Ovary (tissue), 9 donors: ENCODE measurements around the gene MEGF10. TPM values are rescaled to one million over a fixed set of nuclear protein-coding genes. Genes with fewer than 3 reads are reported as not detected.

Source experiments
- DNase-seq, 5 donors: peaks; one replicate each; pipeline ENCODE4 v3.0.0-alpha.2; 2019 to 2020
- H3K27ac ChIP-seq, 2 donors: fragments of 200-600 bp; one replicate each; pipeline versions ENCODE4 v1.5.1 to v1.8.0; 2019 to 2022
- H3K27me3 ChIP-seq: fragments of 200-600 bp; one replicate; pipeline ENCODE4 v1.8.0; 2022
- H3K36me3 ChIP-seq: fragments of 200-600 bp; sonication (generic); one replicate; pipeline ENCODE4 v1.5.1; 2019
- H3K4me1 ChIP-seq: one replicate; pipeline ENCODE4 v1.8.1; 2013; ENCODE audit warnings: mild to moderate bottlenecking, moderate library complexity; ENCODE audit not compliant: insufficient read depth
- H3K4me3 ChIP-seq: fragments of 200-600 bp; sonication (generic); one replicate; pipeline ENCODE4 v1.5.1; 2017
- H3K9me3 ChIP-seq, 2 donors: fragments of 200-600 bp in 1 of 2; sonication (generic) in 1 of 2; one replicate each; pipeline versions ENCODE4 v1.5.1 to v1.8.1; 2013 to 2019; ENCODE audit warnings: mild to moderate bottlenecking in 1 of 2, moderate library complexity in 1 of 2
- CTCF ChIP-seq, 3 donors: fragments of 450-650 bp in 2 of 3; fragments of 200-600 bp in 1 of 3; IDR thresholded peaks; one replicate each; pipeline versions ENCODE4 v1.5.1 to v1.8.0; 2016 to 2022; ENCODE audit warnings: antibody characterized with exemption in 3 of 3, mild to moderate bottlenecking in 1 of 3
- EP300 ChIP-seq: sonication (generic); formaldehyde crosslinking; IDR thresholded peaks from one replicate; pipeline ENCODE4 v1.6.1; 2017; ENCODE audit warnings: antibody characterized with exemption
- POLR2A ChIP-seq: fragments of 450-650 bp; IDR thresholded peaks from one replicate; pipeline ENCODE4 v1.6.1; 2017; ENCODE audit warnings: antibody characterized with exemption, mild to moderate bottlenecking, moderate library complexity
- WGBS, 3 donors: extraction: QIAGEN DNeasy Blood & Tissue Kit in 1 of 3; methylation state at CpG; one replicate each; pipeline versions ENCODE4 v1.1.5 to v1.1.7; 2013 to 2017; 5-methylcytosine and 5-hydroxymethylcytosine counted together
- intact Hi-C, 4 donors: fragments of 100-400 bp; cut with DNase I; formaldehyde crosslinking; loops; one replicate each; pipeline versions ENCODE4 v1.11.0 to v1.15.1; 2022 to 2023
- polyA plus RNA-seq, 2 donors: library from polyadenylated mRNA; stranded (reverse); fragments of 200-250 nt in 1 of 2; fragments of 350-450 nt in 1 of 2; fragmentation: Illumina TruSeq in 1 of 2; extraction: RNeasy Lipid Tissue Mini Kit (QIAGEN cat#74804) in 1 of 2; gene quantifications; one replicate each; pipeline ENCODE4 v1.2.3, GENCODE V29; 2013 to 2014
- total RNA-seq, 7 donors: library from RNA; depleted of rRNA in 2 of 7; stranded (reverse); fragments of >200 nt in 2 of 7; fragmentation: NEBNext Ultra II Directional in 3 of 7; extraction: Animal tissue kit (Norgen Biotek cat#: 25700) in 3 of 7; gene quantifications; one replicate each; pipeline versions ENCODE4 v1.1.0 to v1.2.4, GENCODE V29; 2016 to 2023
- donor health status: DM: no; HTN: no; CAD: no; lungs with moderate emphysema.
- donor health status: DM: no; HTN: no; CAD: no.
- donor health status: Bipolar disorder and iron deficiency.
- donor health status: DM: yes; HTN: yes; CAD: no.
- donor health status: DM: no; HTN: no; CAD: no.
- donor health status: DM: yes; HTN: yes; CAD: no.

MEGF10 gene
- total and polyA plus RNA-seq, 9 donors: 0.10 to 1.2 (median 0.51) TPM; not detected in 1

GRCh38 chr5:127411381-127411780 is 120.8 kb downstream of the MEGF10 start:
- intact Hi-C loops: no loop called here
- no peak overlapping the region for H3K4me3 ChIP-seq
- no peak overlapping the region for H3K27ac ChIP-seq
- TF ChIP-seq EP300 (no peak), CTCF (IDR thresholded peaks at IDR 0.05) (no peak), POLR2A (no peak)
- no peaks in the 10 kb centered on the region for H3K27me3 ChIP-seq
- no peaks in the 10 kb centered on the region for H3K36me3 ChIP-seq
- no peaks in the 10 kb centered on the region for H3K9me3 ChIP-seq
- no peak for DNase-seq
- H3K4me1 ChIP-seq: no peaks in the 10 kb centered on the region
- whole genome bisulfite sequencing, 3 donors: 87 to 89% (median 89%) methylated on average over 5 of the region's 5 CpGs

- intact Hi-C loops: no loop called here
- H3K4me1 ChIP-seq: no peaks in the 10 kb centered on the region
- no peaks in the 10 kb centered on the region for H3K9me3 ChIP-seq
- no peak overlapping the region for H3K27ac ChIP-seq
- H3K4me3 ChIP-seq: no peak overlapping the region
- no peak for DNase-seq
- no peaks in the 10 kb centered on the region for H3K36me3 ChIP-seq
- no peak for TF ChIP-seq EP300
- no peak for TF ChIP-seq CTCF (IDR thresholded peaks at IDR 0.05)
- TF ChIP-seq POLR2A: no peak
- WGBS, 3 donors: 96 to 97% (median 96%) methylated on average over 3 of the region's 3 CpGs
- no peaks in the 10 kb centered on the region for H3K27me3 ChIP-seq
Observed at GRCh38 chr5:127412698-127413097, 122.1 kb downstream of the MEGF10 start.

GRCh38 chr5:127415034-127415433 is 124.4 kb downstream of the MEGF10 start:
- 64 to 73% (median 69%) methylated on average over 2 of the region's 2 CpGs for WGBS, 3 donors
- no peak overlapping the region for H3K4me3 ChIP-seq

GRCh38 chr5:127416906-127417305 is 126.3 kb downstream of the MEGF10 start:
- Histone ChIP-seq H3K4me1 (no peaks in the 10 kb centered on the region), H3K36me3 (no peaks in the 10 kb centered on the region), H3K27me3 (no peaks in the 10 kb centered on the region), H3K9me3 (no peaks in the 10 kb centered on the region), H3K4me3 (no peak overlapping the region), H3K27ac (no peak overlapping the region)
- 96 to 97% (median 97%) methylated on average over 4 of the region's 4 CpGs for WGBS, 3 donors
- no peak for DNase-seq
- intact Hi-C loops: no loop called here
- TF ChIP-seq CTCF (IDR thresholded peaks at IDR 0.05) (no peak), POLR2A (no peak), EP300 (no peak)

More at GRCh38 chr5:127415034-127415433, 124.4 kb downstream of the MEGF10 start:
- Histone ChIP-seq H3K9me3 (no peaks in the 10 kb centered on the region), H3K27ac (no peak overlapping the region), H3K36me3 (no peaks in the 10 kb centered on the region), H3K27me3 (no peaks in the 10 kb centered on the region), H3K4me1 (no peaks in the 10 kb centered on the region)
- no peak for DNase-seq
- intact Hi-C loops: no loop called here
- TF ChIP-seq POLR2A: no peak
- no peak for TF ChIP-seq EP300
- TF ChIP-seq CTCF (IDR thresholded peaks at IDR 0.05): no peak

- intact Hi-C loops: no loop called here
Observed at GRCh38 chr5:127417528-127417927, 126.9 kb downstream of the MEGF10 start.

More at GRCh38 chr5:127417528-127417927, 126.9 kb downstream of the MEGF10 start:
- no peaks in the 10 kb centered on the region for H3K4me1 ChIP-seq
- WGBS, 3 donors: 68 to 80% (median 78%) methylated on average over 2 of the region's 2 CpGs
- no peak overlapping the region for H3K4me3 ChIP-seq
- TF ChIP-seq CTCF (IDR thresholded peaks at IDR 0.05): no peak
- no peak overlapping the region for H3K27ac ChIP-seq
- no peaks in the 10 kb centered on the region for H3K27me3 ChIP-seq
- no peak for DNase-seq
- no peaks in the 10 kb centered on the region for H3K36me3 ChIP-seq
- H3K9me3 ChIP-seq: no peaks in the 10 kb centered on the region
